Progenitor cell of endocrine pancreas (in vitro differentiated cells): Measurements from ENCODE around the gene EVA1C. TPM values are rescaled to one million over a fixed set of nuclear protein-coding genes. Genes with fewer than 3 reads are reported as not detected.
"Not testable (repeated sequence)": the region's sequence is repeated elsewhere in the genome, so short reads cannot be mapped to it uniquely, and the experiment has no call there.

ENCODE experiments used
- DNase-seq: peaks from one replicate; pipeline ENCODE4 v3.0.0; 2021; ENCODE audit warnings: low spot score; ENCODE audit not compliant: unreplicated experiment
- H3K27ac Mint-ChIP-seq: 2 replicates; pipeline ENCODE4 v1.8.0; 2021; ENCODE audit warnings: mild to moderate bottlenecking, moderate library complexity, mixed read lengths
- H3K27me3 Mint-ChIP-seq: 2 replicates; pipeline ENCODE4 v1.8.0; 2021; ENCODE audit warnings: mixed read lengths
- H3K36me3 Mint-ChIP-seq: 2 replicates; pipeline ENCODE4 v1.8.0; 2022; ENCODE audit warnings: mixed read lengths; ENCODE audit not compliant: insufficient read depth
- H3K4me1 Mint-ChIP-seq: 2 replicates; pipeline ENCODE4 v1.8.0; 2021; ENCODE audit warnings: low read depth, mixed read lengths
- H3K4me3 Mint-ChIP-seq: 2 replicates; pipeline ENCODE4 v1.8.0; 2021; ENCODE audit warnings: low read depth, mild to moderate bottlenecking, moderate library complexity, mixed read lengths
- H3K9me3 Mint-ChIP-seq: 2 replicates; pipeline ENCODE4 v1.8.0; 2021; ENCODE audit warnings: low read depth, mixed read lengths
- CTCF ChIP-seq: fragments of 200-600 bp; sonication (generic); IDR thresholded peaks from one replicate; pipeline ENCODE4 v1.5.0; 2021; ENCODE audit warnings: antibody characterized with exemption, mild to moderate bottlenecking; ENCODE audit not compliant: unreplicated experiment
- total RNA-seq: library from RNA; stranded (reverse); gene quantifications from 2 replicates; pipeline ENCODE4 v1.2.1, GENCODE V29; 2021

EVA1C gene
- total RNA-seq, 1 donor from 2014 or later = not detected

- Mint-ChIP-seq H3K4me3 (no peak overlapping the region), H3K27me3 (no peaks in the 10 kb centered on the region), H3K27ac (no peak overlapping the region), H3K4me1 (peaks cover 1% of the 10 kb centered on the region), H3K9me3 (peaks cover 14% of the 10 kb centered on the region), H3K36me3 (peaks cover 15% of the 10 kb centered on the region)
- DNase-seq = no peak
- TF ChIP-seq CTCF = no peak
Observed at GRCh38 chr21:32560896-32561295, 148.4 kb downstream of the EVA1C start.

GRCh38 chr21:32561476-32561875, 149.0 kb downstream of the EVA1C start:
- not testable (repeated sequence) for H3K4me3 Mint-ChIP-seq, H3K27ac Mint-ChIP-seq, H3K4me1 Mint-ChIP-seq, H3K27me3 Mint-ChIP-seq, DNase-seq
- Mint-ChIP-seq H3K36me3 (peaks cover 17% of the 10 kb centered on the region), H3K9me3 (peaks cover 19% of the 10 kb centered on the region)

GRCh38 chr21:32562426-32562825, 149.9 kb downstream of the EVA1C start:
- peak; percentile 25 for TF ChIP-seq CTCF
- H3K27me3 Mint-ChIP-seq = no peaks in the 10 kb centered on the region
- no peak overlapping the region for H3K27ac Mint-ChIP-seq
- peaks cover 21% of the 10 kb centered on the region for H3K36me3 Mint-ChIP-seq
- H3K4me3 Mint-ChIP-seq = no peak overlapping the region
- DNase-seq = no peak
- H3K9me3 Mint-ChIP-seq = peaks cover 19% of the 10 kb centered on the region
- H3K4me1 Mint-ChIP-seq = peaks cover 1% of the 10 kb centered on the region

GRCh38 chr21:32562915-32563314, 150.4 kb downstream of the EVA1C start:
- H3K4me3 Mint-ChIP-seq = no peak overlapping the region
- no peaks in the 10 kb centered on the region for H3K27me3 Mint-ChIP-seq
- peaks cover 1% of the 10 kb centered on the region for H3K4me1 Mint-ChIP-seq
- peaks cover 19% of the 10 kb centered on the region for H3K9me3 Mint-ChIP-seq
- TF ChIP-seq CTCF = no peak
- H3K36me3 Mint-ChIP-seq = peaks cover 21% of the 10 kb centered on the region
- no peak for DNase-seq
- no peak overlapping the region for H3K27ac Mint-ChIP-seq

Other genes starting within 250 kb of the EVA1C start
- 22.3 and 23.6 TPM in 2 replicates for gene MIS18A, start 133.7 kb upstream of the EVA1C start, total RNA-seq
- gene MRAP, start 113.9 kb upstream of the EVA1C start, total RNA-seq = 0.89 and 1.2 TPM in 2 replicates
- gene URB1, start 19.7 kb upstream of the EVA1C start, total RNA-seq = 17.0 and 17.1 TPM in 2 replicates
- gene TCP10L, start 172.8 kb downstream of the EVA1C start, total RNA-seq = 1.8 and 3.2 TPM in 2 replicates
- 52.4 and 57.8 TPM in 2 replicates for gene CFAP298, start 199.7 kb downstream of the EVA1C start, total RNA-seq